ENCODE results near the gene IRAK2. TPM values are rescaled to one million over a fixed set of nuclear protein-coding genes. Genes with fewer than 3 reads are reported as not detected.

Gene IRAK2
- total RNA-seq, 2 experiments from 2014 or later: 3.5 to 3.7 TPM

DNA sequence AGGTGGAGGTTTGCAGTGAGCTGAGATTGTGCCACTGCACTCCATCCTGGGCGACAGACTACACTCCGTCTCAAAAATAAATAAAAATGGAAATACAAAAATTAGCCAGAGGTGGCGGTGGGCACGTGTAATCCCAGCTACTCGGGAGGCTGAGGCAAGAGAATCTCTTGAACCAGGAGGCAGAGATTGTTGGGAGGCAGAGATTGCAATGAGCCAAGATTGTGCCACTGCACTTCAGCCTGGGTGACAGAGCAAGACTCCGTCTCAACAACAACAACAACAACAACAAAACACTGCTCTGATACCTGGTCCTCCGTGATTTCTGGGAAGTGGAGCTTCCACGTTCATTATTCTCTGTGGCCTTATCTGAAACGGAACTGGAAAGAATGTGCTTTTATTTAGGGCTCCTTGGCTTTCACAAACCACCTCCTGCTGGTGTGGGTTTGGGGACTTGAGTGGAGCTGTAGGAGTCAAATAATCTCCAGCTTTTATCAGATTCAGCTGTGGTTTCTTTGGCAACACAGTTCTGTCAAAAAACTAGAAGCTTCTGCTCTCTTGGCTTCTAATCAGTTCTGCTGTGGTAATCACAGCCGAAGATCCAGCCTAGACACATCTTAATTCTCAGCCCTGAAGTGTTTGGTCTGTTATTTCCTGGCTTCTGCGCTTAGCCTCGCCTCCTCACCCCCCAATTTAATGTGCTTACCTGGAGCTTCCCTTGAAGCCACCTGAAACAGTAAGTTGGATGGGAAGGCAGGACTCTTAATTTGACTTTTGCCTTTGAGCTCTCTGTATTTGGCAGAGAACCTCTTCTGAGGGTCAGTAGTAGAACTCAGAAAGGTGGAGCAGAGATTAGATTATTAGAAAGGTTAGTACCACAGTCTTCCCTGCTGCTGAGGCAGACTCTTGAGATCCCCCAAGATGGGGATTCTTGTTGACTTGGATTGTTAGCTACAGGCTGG lies 21.4 kb downstream of the IRAK2 start:
- H3K27me3 Mint-ChIP-seq: no peaks in the 10 kb centered on the region
- no peaks in the 10 kb centered on the region for H3K9me3 Mint-ChIP-seq
- POLR2A ChIA-PET: interaction anchor here (0.7 to 1.9 kb wide), 9 partner anchors 9 to 62 kb away, joined by 3 to 13 read pairs (median 5); partner anchors contain the start of genes TATDN2 and VHL
- H3K4me1 Mint-ChIP-seq: peaks cover 36% of the 10 kb centered on the region
- H3K4me3 Mint-ChIP-seq: peak overlapping the region; percentile 6
- ATAC-seq (ENCODE audit: low read depth) (peak; percentile 64), DNase-seq (no peak)
- H3K27ac Mint-ChIP-seq: peak overlapping the region; percentile 77
- peaks cover 1% of the 10 kb centered on the region for H3K36me3 Mint-ChIP-seq

DNA sequence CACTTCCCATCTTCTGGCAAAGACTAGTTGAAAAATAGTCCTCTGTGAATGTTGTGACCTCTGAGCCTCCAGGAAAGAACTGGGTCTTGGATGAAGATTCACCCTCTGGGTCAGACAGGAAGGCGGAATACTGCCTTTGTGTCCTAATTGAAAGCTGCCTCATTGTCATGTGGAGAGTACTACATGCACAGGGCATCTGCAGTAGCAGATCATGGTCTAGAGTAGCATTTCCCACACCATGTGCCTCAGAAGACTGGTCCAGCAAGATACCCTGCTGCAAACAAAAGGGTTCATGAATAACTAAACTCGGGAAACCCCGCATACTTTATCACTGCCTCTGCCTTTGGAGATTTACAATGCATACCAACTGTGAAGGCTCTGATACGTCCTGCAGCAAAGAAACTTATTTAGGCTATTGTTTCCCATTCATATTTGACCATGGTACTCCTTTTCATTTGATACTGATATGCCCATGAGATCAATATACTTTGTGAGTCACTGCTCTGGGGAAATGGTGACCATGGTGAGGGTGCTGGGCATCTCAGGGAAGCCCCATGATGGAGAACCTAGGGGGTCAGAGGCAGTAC lies 22.7 kb downstream of the IRAK2 start:
- Mint-ChIP-seq H3K4me1 (peaks cover 46% of the 10 kb centered on the region), H3K27ac (peak overlapping the region; percentile 27), H3K4me3 (peak overlapping the region; percentile 20), H3K27me3 (no peaks in the 10 kb centered on the region), H3K9me3 (no peaks in the 10 kb centered on the region), H3K36me3 (peaks cover 1% of the 10 kb centered on the region)
- POLR2A ChIA-PET: interaction anchor here (0.9 to 1.6 kb wide), 4 partner anchors 25 to 61 kb away, joined by 4 to 6 read pairs (median 5); partner anchors contain the start of gene TATDN2
- DNase-seq (no peak), ATAC-seq (ENCODE audit: low read depth) (no peak)

DNA sequence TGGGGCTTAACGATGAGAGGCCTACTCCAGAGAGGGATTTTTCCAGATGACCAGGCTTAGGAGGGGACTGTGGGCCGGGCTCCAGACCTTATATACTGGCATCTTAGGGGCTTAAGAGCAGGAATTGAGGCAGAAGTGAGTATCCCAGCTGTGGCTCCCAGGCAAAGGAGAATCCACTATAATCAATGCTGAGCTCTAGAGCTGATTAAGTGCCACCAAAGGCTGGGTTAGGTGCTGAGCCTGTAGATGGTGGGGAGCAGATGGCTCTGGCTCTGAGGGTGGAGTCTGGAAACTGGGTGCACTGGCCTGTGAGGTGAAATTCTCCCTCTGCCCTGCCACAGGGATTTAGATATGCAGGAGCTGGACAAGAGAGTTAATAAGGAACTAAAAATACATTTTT lies 23.2 kb downstream of the IRAK2 start:
- Mint-ChIP-seq H3K27ac (no peak overlapping the region), H3K27me3 (no peaks in the 10 kb centered on the region), H3K36me3 (peaks cover 1% of the 10 kb centered on the region), H3K4me3 (no peak overlapping the region), H3K9me3 (no peaks in the 10 kb centered on the region), H3K4me1 (peaks cover 51% of the 10 kb centered on the region)
- ATAC-seq (ENCODE audit: low read depth) (no peak), DNase-seq (no peak)
- POLR2A ChIA-PET: no interaction called here

DNA sequence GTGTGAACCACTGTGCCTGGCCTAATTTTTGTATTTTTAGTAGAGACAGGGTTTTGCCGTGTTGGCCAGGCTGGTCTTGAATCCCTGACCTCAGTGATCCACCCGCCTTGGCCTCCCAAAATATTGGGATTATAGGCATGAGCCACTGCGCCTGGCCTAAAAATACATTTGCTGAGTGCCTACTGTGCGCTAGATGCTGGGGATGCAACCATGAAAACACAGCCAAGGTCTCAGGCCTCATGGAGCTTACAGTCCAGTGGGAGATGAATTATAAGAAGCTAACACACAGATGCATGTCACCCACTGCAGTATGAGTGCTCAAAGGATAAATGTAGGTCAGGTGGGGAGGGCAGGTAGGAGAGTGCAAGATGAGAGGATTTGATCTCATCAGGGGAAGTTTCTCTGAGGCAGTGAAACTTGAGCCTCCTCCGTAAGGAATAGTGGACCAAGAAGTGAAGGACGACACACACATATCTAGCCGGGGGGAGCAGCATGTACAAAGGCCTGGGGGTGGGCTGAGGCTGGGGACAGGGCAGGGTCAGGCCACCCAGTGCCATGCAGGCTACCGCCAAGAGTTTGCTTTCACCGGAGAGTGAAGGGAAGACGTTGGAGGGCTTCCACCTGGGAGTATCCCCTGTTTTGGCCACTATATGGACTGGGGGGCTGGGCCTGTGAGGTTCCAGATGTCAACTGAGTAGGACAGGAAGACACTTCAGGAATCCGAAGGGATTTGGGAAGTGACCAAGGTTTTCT lies 24.3 kb downstream of the IRAK2 start:
- Mint-ChIP-seq H3K27me3 (no peaks in the 10 kb centered on the region), H3K9me3 (no peaks in the 10 kb centered on the region), H3K27ac (peak overlapping the region; percentile 75), H3K4me1 (peaks cover 62% of the 10 kb centered on the region), H3K4me3 (peak overlapping the region; percentile 56), H3K36me3 (peaks cover 1% of the 10 kb centered on the region)
- POLR2A ChIA-PET: interaction anchor here (0.6 kb wide), 1 partner anchor 59 kb away, joined by 6 read pairs; the partner anchor contains the start of gene TATDN2
- DNase-seq (no peak), ATAC-seq (ENCODE audit: low read depth) (no peak)

DNA sequence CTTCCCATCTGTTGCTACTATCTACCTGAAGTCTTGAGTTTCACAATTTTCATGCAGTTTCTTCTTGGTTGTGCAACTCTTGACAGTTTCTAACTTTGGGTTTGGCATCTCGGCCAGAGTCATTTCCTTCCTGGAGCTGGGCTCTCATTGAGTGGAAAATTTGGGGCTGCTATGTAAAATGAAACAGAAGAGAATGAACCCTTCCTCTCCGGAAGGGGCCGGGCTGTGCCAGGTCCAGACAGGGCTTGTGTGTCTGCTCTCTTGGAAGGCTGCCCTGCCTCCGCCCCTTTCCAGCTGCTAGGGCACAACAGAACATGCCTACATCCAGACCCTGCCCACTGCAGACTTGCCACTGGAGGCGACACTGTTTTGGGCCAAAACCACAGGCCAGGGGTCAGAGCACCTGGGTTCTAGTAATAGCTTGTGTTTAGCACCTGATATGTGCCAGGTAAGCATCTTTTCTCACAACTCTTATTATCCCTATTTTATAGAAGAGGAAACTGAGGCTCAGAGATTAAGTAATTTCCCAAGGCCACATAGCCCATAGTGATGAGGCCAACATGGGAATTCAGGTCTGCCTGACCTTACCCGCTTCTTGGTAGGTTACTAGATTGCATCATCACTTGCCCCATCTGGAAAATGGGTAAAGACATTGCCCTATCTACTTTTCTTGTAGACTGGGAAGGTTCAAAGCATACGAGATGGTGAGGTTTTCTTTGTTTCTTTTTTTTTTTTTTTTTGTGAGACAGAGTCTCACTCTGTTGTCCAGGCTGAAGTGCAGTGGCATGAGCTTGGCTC lies 25.0 kb downstream of the IRAK2 start:
- DNase-seq (no peak), ATAC-seq (ENCODE audit: low read depth) (peak; percentile 28)
- no peaks in the 10 kb centered on the region for H3K27me3 Mint-ChIP-seq
- peak overlapping the region; percentile 75 for H3K27ac Mint-ChIP-seq
- H3K9me3 Mint-ChIP-seq: no peaks in the 10 kb centered on the region
- no peaks in the 10 kb centered on the region for H3K36me3 Mint-ChIP-seq
- peak overlapping the region; percentile 56 for H3K4me3 Mint-ChIP-seq
- H3K4me1 Mint-ChIP-seq: peaks cover 68% of the 10 kb centered on the region
- POLR2A ChIA-PET: interaction anchor here (0.6 kb wide), 1 partner anchor 30 kb away, joined by 3 read pairs; no protein-coding TSS in a partner anchor

DNA sequence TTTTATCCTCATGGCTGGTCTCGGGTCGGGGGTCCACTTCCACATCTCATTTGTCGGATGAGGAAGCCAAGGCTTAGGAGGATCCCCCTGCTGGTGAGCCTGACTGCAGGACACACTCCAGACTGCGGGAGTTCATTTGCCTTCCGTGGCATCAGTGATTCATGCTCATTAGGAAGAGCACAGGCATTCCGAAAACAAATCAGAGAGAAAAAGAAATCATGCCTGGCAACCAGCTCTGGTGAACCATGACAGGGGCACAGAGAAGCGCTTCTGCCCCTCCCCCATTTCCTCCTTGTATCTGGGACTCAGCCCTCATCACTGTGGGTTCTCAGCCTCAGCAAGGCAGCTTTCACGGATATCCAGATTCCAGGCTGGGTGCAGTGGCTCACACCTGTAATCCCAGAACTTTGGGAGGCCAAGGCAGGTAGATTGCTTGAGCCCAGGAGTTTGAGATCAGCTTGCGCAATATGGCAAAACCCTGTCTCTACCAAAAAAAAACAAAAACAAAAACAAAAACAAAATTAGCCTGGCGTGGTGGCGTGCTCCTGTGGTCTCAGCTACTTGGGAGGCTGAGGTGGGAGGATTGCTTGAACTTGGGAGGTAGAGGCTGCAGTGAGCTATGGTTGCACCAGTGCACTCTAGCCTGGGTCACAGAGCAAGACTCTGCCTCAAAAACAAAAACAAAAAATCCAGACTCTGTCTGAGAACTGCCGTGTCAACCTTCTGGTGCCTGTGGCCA lies 28.4 kb downstream of the IRAK2 start:
- ATAC-seq (ENCODE audit: low read depth) (peak; percentile 27), DNase-seq (peak; percentile 47)
- Mint-ChIP-seq H3K27ac (peak overlapping the region; percentile 97), H3K4me3 (peak overlapping the region; percentile 78), H3K9me3 (no peaks in the 10 kb centered on the region), H3K4me1 (peaks cover 67% of the 10 kb centered on the region), H3K36me3 (no peaks in the 10 kb centered on the region), H3K27me3 (no peaks in the 10 kb centered on the region)
- POLR2A ChIA-PET: interaction anchor here (1.2 to 3.6 kb wide), 5 partner anchors 9 to 52 kb away, joined by 4 to 35 read pairs (median 5); partner anchors contain the start of gene VHL

DNA sequence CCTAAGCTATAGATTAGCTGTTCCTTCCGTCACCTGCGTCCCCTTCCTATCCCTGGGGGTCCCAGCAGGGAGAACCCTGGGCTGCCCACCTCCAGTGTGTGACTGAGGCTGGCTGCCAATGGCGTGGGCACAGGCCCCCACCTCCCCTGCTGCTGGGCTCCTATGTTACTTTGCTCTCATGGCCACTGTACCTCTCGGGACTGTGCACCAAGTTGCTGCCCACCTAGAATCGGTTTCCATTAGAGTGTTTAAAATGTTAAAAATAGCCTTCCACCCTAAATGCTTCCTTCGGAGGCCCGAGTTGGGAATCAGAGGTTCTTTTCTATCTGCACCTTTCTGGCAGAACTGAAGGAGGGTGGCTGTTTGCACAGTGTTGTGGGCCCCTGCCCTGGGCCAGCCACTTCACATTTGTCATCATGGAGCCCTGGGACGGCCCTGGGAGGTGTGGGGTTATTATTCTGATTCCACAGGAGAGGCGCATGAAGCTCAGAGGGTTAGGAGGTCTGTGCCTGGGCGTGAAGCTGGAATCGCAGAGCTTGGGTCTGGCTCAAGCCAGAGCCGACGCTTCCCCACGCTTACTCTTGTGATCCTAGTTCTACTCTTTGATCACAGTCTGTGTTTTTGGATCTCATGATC lies 29.1 kb downstream of the IRAK2 start:
- Mint-ChIP-seq H3K4me1 (peaks cover 72% of the 10 kb centered on the region), H3K36me3 (no peaks in the 10 kb centered on the region)
- ATAC-seq (ENCODE audit: low read depth): no peak

DNA sequence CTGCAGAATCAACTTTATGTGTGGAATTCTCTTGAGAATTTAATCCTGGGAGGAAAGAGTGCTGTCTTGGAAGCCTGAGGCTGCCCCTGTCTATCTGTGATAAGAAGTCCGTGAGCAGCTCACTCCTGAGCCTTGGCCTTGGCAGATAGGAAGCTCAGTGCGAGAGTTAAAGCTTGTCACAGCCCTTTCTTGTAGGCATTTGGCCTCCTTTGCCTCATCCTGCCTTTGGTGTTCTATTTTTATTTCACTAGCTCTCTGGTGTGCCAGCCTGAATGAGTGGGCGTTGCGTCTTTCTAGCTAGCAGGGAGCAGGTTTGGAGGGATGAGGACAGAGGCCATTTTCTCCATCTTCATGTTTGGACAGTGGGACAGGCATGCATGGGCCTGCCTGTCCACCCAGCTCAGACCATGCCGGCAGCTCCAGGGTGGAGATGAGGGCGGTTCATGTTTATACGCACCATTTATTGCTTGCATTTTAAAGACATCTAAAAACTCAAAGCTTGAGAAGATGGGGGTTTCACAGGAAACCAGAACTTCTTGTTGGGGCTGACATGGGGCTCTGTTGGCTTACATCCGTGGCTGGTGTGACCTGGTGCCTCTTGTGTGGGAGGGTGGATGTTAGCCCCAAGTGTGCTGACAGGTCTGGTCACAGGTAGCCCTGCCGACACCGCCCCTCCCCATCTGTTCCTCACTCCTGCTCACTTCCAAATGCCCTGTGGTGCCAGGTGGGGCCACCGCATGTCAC lies 29.8 kb downstream of the IRAK2 start:
- POLR2A ChIA-PET: interaction anchor here (0.8 to 3.6 kb wide), 9 partner anchors 8 to 797 kb away, joined by 3 to 35 read pairs (median 6); partner anchors contain the start of genes TATDN2 and VHL
- H3K27ac Mint-ChIP-seq: peak overlapping the region; percentile 97
- H3K36me3 Mint-ChIP-seq: no peaks in the 10 kb centered on the region
- peak overlapping the region; percentile 78 for H3K4me3 Mint-ChIP-seq
- H3K27me3 Mint-ChIP-seq: no peaks in the 10 kb centered on the region
- DNase-seq (peak; percentile 60), ATAC-seq (ENCODE audit: low read depth) (peak; percentile 52)
- H3K9me3 Mint-ChIP-seq: no peaks in the 10 kb centered on the region
- peaks cover 72% of the 10 kb centered on the region for H3K4me1 Mint-ChIP-seq

More for the DNA sequence above, 29.1 kb downstream of the IRAK2 start:
- POLR2A ChIA-PET: interaction anchor here (1.1 to 3.6 kb wide), 9 partner anchors 8 to 797 kb away, joined by 3 to 35 read pairs (median 6); partner anchors contain the start of gene VHL
- peak; percentile 45 for DNase-seq
- no peaks in the 10 kb centered on the region for H3K9me3 Mint-ChIP-seq
- no peaks in the 10 kb centered on the region for H3K27me3 Mint-ChIP-seq
- peak overlapping the region; percentile 78 for H3K4me3 Mint-ChIP-seq
- peak overlapping the region; percentile 97 for H3K27ac Mint-ChIP-seq

DNA sequence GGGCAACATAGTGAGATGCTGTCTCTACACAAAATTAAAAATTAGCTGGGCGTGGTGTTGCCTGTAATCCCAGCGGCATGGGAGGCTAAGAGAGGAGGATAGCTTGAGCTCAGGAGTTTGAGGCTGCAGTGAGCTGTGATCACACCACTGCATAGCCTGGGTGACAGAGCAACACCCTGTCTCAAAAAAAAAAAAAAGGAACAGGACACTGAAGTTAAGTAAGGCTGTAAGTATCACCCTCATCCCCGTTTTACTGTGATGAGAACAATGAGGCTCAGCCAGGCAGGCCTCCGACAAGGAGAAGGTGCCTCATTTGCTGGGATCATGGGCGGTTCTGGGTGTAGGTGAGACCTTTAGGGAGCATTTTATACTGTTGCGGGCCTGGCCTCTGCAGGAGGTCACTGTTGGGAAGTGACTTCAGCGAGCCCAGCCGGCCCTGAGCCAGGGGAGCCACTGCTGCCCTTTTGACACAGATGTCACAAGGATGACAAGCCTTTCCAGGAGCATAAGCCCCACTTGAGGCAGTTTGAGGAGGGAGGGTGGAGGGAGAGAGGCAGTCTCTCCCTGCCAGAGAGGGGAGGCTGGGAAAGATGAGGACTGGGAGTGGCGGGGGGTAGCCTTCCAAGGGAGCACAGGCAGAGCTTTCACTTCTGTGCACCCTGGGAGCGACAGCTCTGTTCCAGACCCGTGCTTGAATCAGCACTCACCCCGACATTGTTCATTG lies 30.8 kb downstream of the IRAK2 start:
- peaks cover 72% of the 10 kb centered on the region for H3K4me1 Mint-ChIP-seq
- no peak for DNase-seq
- no peak for ATAC-seq (ENCODE audit: low read depth)
- H3K27ac Mint-ChIP-seq: peak overlapping the region; percentile 97
- no peaks in the 10 kb centered on the region for H3K36me3 Mint-ChIP-seq
- no peaks in the 10 kb centered on the region for H3K27me3 Mint-ChIP-seq
- H3K9me3 Mint-ChIP-seq: no peaks in the 10 kb centered on the region
- POLR2A ChIA-PET: interaction anchor here (0.5 to 3.6 kb wide), 7 partner anchors 8 to 403 kb away, joined by 3 to 35 read pairs (median 7); partner anchors contain the start of genes TADA3 and VHL
- H3K4me3 Mint-ChIP-seq: peak overlapping the region; percentile 78

DNA sequence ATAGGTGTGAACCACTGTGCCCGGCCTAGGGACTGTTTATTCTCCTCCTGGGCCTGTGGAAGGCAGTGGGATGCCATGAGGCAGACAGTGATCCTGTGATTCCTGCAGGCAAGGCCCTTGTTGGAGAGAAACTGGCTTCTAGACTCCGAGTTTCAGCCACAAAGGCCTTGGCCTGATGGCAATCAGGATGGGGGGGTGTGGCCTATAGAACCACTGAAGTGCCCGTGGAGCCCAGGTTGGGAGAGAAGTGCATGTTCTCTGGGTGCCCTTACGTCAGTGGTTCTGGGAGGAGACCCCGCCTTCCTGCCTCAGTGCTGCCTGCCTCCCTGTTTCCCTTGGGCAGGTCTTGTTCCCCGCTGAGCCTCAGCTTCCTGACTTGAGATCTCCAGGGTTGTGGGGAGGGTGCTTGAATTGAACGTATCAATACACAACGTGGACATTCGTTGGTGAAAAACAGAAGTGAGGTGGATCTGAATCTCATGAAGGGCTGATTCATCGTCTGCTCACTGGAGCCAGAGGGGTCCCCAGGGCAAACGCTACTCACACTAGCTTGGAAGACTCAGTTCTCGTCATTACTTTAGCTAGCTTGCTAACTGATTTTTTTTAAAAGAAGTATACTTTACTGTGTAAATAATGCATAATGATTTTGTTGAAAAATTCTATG lies 31.8 kb downstream of the IRAK2 start:
- POLR2A ChIA-PET: interaction anchor here (0.5 kb wide), 1 partner anchor 404 kb away, joined by 3 read pairs; the partner anchor contains the start of gene TADA3
- no peak for DNase-seq
- Mint-ChIP-seq H3K4me3 (no peak overlapping the region), H3K4me1 (peaks cover 76% of the 10 kb centered on the region), H3K9me3 (no peaks in the 10 kb centered on the region), H3K36me3 (peaks cover 4% of the 10 kb centered on the region), H3K27ac (peak overlapping the region; percentile 97), H3K27me3 (no peaks in the 10 kb centered on the region)
- ATAC-seq (ENCODE audit: low read depth): no peak

All from activated naive CD8-positive, alpha-beta T cell treated with anti-CD3 and anti-CD28 coated beads, Interleukin-2, amount 10 ng/mL, durations not matched to agents 7 days and 5 days (primary cell).